Endothelial cell of umbilical vein (primary cell): ENCODE measurements around the gene ZNF792.

Experiments used
- EZH2 ChIP-seq: IDR thresholded peaks from 2 replicates; pipeline ENCODE4 v1.6.1; 2012; ENCODE audit warnings: borderline replicate concordance, low read depth, mild to moderate bottlenecking, moderate library complexity, low read length, inconsistent platforms; ENCODE audit not compliant: severe bottlenecking
- FOS ChIP-seq: IDR thresholded peaks from 2 replicates; pipeline ENCODE4 v1.6.1; 2011; ENCODE audit warnings: mild to moderate bottlenecking, low read length, moderate library complexity, borderline replicate concordance; ENCODE audit not compliant: insufficient read depth
- GATA2 ChIP-seq: IDR thresholded peaks from 2 replicates; pipeline ENCODE4 v1.7.0; 2011; ENCODE audit warnings: low read depth, mild to moderate bottlenecking, moderate library complexity, mixed read lengths, low read length; ENCODE audit not compliant: insufficient read length, insufficient read depth
- JUN ChIP-seq: IDR thresholded peaks from 2 replicates; pipeline ENCODE4 v1.6.1; 2011; ENCODE audit warnings: borderline replicate concordance, low read depth; ENCODE audit not compliant: insufficient read length, insufficient read depth
- MYC ChIP-seq: IDR thresholded peaks from one replicate; pipeline ENCODE4 v1.6.1; 2011; ENCODE audit warnings: mild to moderate bottlenecking, low read depth, low read length
- POLR2A ChIP-seq: IDR thresholded peaks from 2 replicates; pipeline ENCODE4 v1.6.1; 2012; ENCODE audit warnings: low read depth, mild to moderate bottlenecking, control low read depth, low read length
- POLR2AphosphoS5 ChIP-seq: IDR thresholded peaks from 2 replicates; pipeline ENCODE4 v1.6.1; 2012; ENCODE audit warnings: low read depth, mild to moderate bottlenecking, control low read depth, low read length, moderate library complexity; ENCODE audit not compliant: insufficient read depth
- TF ChIP-seq, protein P1 (sequence below), 2 donors: IDR thresholded peaks; 1 replicate in 1 of 2; 2 replicates in 1 of 2; pipeline ENCODE4 v1.5.1; 2011; ENCODE audit warnings: low read length in 2 of 2, mild to moderate bottlenecking in 2 of 2, moderate library complexity in 2 of 2, control low read depth in 1 of 2, inconsistent platforms in 1 of 2, low read depth in 1 of 2; ENCODE audit not compliant: insufficient read depth in 1 of 2; ENCODE audit errors: extremely low read depth in 1 of 2
- TF ChIP-seq, protein P2 (sequence below): IDR thresholded peaks from 2 replicates; pipeline ENCODE4 v1.6.1; 2011; ENCODE audit not compliant: insufficient read depth, insufficient read length

DNA sequence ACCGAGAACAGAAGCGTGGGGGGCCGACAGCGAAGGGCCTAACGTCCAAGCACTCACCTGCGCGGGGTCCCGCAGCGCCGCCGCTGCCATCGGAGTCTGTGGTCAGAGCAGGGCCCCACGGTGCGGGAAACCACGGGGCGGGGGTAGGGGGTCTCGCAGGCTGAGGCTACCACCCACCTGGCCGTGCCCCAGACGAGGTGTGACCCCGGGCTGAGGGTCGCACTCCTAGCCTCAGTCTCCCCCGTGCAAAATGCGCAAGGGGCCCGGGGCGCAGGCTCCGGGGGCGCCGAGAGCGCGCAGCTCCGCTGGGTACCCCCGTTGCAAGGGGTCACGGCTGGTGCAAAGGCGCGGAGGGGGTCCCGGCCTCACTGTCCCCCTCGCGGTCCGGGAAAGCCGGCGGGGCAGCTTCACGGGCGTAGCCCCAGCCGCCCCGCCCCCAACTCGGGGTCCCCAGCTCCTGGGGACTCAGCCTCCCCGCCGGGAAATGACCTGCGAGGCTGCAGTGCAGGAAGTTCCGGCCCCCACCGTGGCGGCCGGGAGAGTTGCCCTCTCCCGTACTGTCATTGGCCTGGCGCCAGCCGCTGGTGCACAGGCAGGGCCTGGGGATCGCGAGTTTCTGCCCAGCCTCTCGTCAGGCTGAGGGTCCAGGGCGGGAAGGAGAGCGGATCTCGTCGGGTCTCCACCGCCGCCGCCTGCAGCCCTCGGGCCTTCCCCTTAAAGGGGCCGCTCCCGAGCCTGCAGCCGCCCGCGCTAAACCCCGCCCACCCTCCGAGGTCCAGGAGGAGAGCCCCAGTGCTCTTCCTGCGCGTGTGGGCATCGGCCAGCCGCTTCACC, at the start of gene ZNF792:
- TF ChIP-seq POLR2A, result peak; percentile 42
- no peak for TF ChIP-seq EZH2
- peak; percentile 86 for TF ChIP-seq POLR2AphosphoS5
- TF ChIP-seq, protein P1, sequence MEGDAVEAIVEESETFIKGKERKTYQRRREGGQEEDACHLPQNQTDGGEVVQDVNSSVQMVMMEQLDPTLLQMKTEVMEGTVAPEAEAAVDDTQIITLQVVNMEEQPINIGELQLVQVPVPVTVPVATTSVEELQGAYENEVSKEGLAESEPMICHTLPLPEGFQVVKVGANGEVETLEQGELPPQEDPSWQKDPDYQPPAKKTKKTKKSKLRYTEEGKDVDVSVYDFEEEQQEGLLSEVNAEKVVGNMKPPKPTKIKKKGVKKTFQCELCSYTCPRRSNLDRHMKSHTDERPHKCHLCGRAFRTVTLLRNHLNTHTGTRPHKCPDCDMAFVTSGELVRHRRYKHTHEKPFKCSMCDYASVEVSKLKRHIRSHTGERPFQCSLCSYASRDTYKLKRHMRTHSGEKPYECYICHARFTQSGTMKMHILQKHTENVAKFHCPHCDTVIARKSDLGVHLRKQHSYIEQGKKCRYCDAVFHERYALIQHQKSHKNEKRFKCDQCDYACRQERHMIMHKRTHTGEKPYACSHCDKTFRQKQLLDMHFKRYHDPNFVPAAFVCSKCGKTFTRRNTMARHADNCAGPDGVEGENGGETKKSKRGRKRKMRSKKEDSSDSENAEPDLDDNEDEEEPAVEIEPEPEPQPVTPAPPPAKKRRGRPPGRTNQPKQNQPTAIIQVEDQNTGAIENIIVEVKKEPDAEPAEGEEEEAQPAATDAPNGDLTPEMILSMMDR (IDR thresholded peaks at IDR 0.05; ENCODE audit: extremely low read depth in 1 of 2, insufficient read depth in 1 of 2, low read depth in 1 of 2, low read length in 2 of 2), result no peak
- TF ChIP-seq GATA2, result peak; percentile 77
- TF ChIP-seq MYC, result no peak
- TF ChIP-seq, protein P2, sequence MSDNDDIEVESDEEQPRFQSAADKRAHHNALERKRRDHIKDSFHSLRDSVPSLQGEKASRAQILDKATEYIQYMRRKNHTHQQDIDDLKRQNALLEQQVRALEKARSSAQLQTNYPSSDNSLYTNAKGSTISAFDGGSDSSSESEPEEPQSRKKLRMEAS, result no peak
- no peak for TF ChIP-seq JUN
- TF ChIP-seq FOS, result no peak
